Activated B cell treated with CpG ODN at 0.5 μM for 24 hours (primary cell): ENCODE measurements around the gene ADNP. TPM values are rescaled to one million over a fixed set of nuclear protein-coding genes. Genes with fewer than 3 reads are reported as not detected.

ENCODE experiments used
- ATAC-seq: fragments of 200-7000 bp; cut with Tn5 transposase; one replicate; pipeline ENCODE4 v1.10.0; 2021; ENCODE audit warnings: low read depth, mild to moderate bottlenecking, moderate library complexity
- CTCF ChIA-PET: fragments of 350-600 bp; sonication (Branson Sonifier 250); formaldehyde crosslinking; loops from one replicate; lab custom pipeline; 2021; ENCODE audit warnings: antibody characterized with exemption; lab: Charles Lee
- POLR2A ChIA-PET: fragments of 350-600 bp; sonication (Branson Sonifier 250); formaldehyde crosslinking; loops from one replicate; lab custom pipeline; 2021; ENCODE audit warnings: antibody characterized with exemption; lab: Charles Lee
- DNase-seq: peaks from one replicate; pipeline ENCODE4 v3.0.0; 2022
- H3K27ac Mint-ChIP-seq: one replicate; pipeline ENCODE4 v1.8.0; 2020; ENCODE audit warnings: mixed read lengths
- H3K27me3 Mint-ChIP-seq: one replicate; pipeline ENCODE4 v1.8.0; 2021; ENCODE audit warnings: mixed read lengths
- H3K36me3 Mint-ChIP-seq: one replicate; pipeline ENCODE4 v1.8.0; 2021; ENCODE audit warnings: low read depth, mixed read lengths
- H3K4me1 Mint-ChIP-seq: one replicate; pipeline ENCODE4 v1.8.0; 2021; ENCODE audit warnings: mixed read lengths
- H3K4me3 Mint-ChIP-seq: one replicate; pipeline ENCODE4 v1.8.0; 2020; ENCODE audit warnings: mild to moderate bottlenecking, mixed read lengths
- H3K9me3 Mint-ChIP-seq: one replicate; pipeline ENCODE4 v1.8.0; 2020; ENCODE audit warnings: mixed read lengths
- intact Hi-C: fragments of 100-400 bp; cut with micrococcal nuclease; formaldehyde crosslinking; loops from one replicate; pipeline ENCODE4 v1.15.1; 2024
- total RNA-seq: library from RNA; stranded (reverse); gene quantifications from 2 replicates; pipeline ENCODE4 v1.2.3, GENCODE V29; 2022
- TF ChIP-seq, protein P1 (sequence below): fragments of 200-600 bp; IDR thresholded peaks from one replicate; pipeline ENCODE4 v1.8.0; 2022; ENCODE audit warnings: antibody characterized with exemption, mild to moderate bottlenecking

The ADNP gene
- total RNA-seq, 1 donor from 2014 or later, result 99.3 TPM

DNA sequence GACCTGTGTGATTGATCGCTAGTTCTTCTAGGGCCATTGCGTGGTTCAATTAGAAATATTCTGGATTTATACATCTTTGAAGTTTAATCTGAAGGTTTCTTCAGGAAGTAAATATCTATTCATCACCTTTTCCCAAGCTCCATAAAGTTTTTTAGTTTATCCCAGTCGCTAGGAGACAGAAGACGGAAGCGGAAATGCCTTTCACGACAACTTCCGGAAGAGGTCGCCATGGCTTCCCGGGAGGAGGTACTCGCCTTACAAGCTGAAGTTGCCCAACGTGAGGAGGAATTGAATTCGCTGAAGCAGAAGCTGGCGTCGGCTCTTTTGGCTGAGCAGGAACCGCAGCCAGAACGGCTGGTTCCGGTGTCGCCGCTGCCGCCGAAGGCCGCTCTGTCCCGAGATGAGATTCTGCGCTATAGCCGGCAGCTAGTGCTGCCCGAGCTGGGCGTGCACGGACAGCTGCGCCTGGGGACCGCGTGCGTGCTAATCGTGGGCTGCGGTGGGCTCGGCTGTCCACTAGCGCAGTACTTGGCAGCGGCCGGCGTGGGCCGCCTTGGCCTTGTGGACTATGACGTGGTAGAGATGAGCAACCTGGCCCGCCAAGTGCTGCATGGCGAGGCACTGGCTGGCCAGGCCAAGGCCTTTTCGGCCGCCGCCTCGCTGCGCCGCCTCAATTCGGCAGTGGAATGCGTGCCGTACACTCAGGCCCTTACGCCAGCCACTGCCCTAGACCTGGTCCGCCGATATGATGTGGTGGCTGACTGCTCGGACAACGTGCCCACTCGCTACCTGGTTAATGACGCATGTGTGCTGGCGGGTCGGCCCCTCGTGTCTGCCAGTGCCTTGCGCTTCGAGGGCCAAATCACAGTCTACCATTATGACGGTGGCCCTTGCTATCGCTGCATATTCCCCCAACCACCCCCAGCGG lies 27.6 kb upstream of the ADNP start, which contains the start of gene MOCS3:
Gene MOCS3, plus strand, starts transcription at position 204 of the 928 bp plus-strand sequence. Its CDS starts 25 bp downstream, at position 229.
- H3K36me3 Mint-ChIP-seq, result peaks cover 43% of the 10 kb centered on the region
- DNase-seq (peak; percentile 61), ATAC-seq (peak; percentile 81)
- H3K27me3 Mint-ChIP-seq, result no peaks in the 10 kb centered on the region
- ChIA-PET CTCF (interaction anchor here (1.0 to 2.9 kb wide), 5 partner anchors 23 to 168 kb away, joined by 4 to 26 read pairs (median 12); partner anchors contain the start of genes ADNP and BCAS4), POLR2A (interaction anchor here (0.6 to 3.1 kb wide), 22 partner anchors 11 to 1044 kb away, joined by 3 to 126 read pairs (median 4); partner anchors contain the start of genes ADNP, BCAS4 and NFATC2)
- TF ChIP-seq, protein P1, sequence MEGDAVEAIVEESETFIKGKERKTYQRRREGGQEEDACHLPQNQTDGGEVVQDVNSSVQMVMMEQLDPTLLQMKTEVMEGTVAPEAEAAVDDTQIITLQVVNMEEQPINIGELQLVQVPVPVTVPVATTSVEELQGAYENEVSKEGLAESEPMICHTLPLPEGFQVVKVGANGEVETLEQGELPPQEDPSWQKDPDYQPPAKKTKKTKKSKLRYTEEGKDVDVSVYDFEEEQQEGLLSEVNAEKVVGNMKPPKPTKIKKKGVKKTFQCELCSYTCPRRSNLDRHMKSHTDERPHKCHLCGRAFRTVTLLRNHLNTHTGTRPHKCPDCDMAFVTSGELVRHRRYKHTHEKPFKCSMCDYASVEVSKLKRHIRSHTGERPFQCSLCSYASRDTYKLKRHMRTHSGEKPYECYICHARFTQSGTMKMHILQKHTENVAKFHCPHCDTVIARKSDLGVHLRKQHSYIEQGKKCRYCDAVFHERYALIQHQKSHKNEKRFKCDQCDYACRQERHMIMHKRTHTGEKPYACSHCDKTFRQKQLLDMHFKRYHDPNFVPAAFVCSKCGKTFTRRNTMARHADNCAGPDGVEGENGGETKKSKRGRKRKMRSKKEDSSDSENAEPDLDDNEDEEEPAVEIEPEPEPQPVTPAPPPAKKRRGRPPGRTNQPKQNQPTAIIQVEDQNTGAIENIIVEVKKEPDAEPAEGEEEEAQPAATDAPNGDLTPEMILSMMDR, result no peak
- H3K9me3 Mint-ChIP-seq, result no peaks in the 10 kb centered on the region
- H3K4me1 Mint-ChIP-seq, result peaks cover 49% of the 10 kb centered on the region
- peak within 1 kb of the TSS; percentile 96 for H3K4me3 Mint-ChIP-seq
- peak within 1 kb of the TSS; percentile 99 for H3K27ac Mint-ChIP-seq
- intact Hi-C loops, result loop anchor here (1.0 kb wide), 4 partner anchors 28 to 169 kb away; partner anchors contain the start of gene ADNP

DNA sequence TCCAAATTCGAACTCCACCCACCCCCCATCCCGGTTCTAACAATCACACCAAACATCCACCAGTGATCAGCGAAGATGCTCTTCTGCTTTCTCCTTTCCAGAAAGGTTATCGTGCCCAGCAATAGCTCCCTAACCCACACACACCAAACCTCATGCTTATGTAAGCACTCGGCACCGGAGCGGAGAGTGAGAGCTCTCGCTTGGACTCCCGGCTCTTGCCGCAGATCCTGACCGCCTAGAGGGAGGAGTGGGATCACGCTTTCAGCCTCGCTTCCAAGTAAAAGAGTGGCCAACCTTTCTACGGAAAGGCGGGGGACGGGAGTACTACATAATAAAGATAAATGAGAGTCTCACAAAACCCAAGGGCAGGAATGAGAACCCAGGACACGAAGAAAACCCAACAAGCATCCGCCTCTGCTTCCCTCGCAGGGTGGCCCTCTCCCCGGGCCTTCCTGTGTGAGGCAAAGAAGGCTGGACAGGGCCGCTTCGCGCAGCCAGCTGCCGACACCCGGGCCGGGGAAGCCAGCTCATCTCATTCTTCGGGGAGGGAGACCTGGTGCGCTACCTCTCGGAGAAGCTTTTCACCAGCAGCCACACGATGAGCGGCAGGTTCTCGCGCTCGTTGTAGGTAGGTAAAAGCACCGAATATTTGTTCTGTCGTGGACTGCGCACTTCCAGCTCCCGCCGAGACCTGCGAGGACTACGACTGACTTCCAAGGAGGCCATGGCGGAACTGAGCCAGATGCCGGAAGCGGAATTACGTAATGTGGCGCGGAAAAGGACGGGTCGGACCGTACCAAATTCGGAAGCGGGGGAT lies 26.8 kb upstream of the ADNP start, which contains the start of gene DPM1:
Gene DPM1, minus strand, starts transcription at position 735 of the 817 bp plus-strand sequence. Its CDS starts 9 bp downstream, at position 726.
- H3K9me3 Mint-ChIP-seq, result no peaks in the 10 kb centered on the region
- TF ChIP-seq, protein P1, result no peak
- peaks cover 51% of the 10 kb centered on the region for H3K36me3 Mint-ChIP-seq

DNA sequence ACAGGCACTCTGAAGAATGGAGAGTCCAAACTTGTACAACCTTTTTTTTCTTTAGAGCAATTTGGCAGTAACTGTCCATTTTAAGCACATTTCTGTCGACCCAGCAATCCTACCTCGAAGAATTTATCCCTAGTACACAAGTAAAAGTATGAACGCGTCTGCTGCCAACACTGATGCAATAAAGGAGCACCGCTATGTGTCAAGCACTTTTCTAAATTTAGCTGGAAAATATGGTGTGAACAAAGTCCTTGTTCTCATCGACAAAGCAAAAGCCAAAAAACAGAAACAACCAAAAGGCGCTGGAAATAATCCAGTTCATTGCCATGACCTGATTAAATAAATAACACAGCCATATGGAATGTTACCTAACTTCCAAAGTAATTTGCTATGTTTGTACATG lies 26.0 kb upstream of the ADNP start:
- H3K27ac Mint-ChIP-seq, result peak overlapping the region; percentile 99
- peak overlapping the region; percentile 96 for H3K4me3 Mint-ChIP-seq
- DNase-seq (no peak), ATAC-seq (no peak)
- intact Hi-C loops, result no loop called here
- no peaks in the 10 kb centered on the region for H3K9me3 Mint-ChIP-seq
- peaks cover 49% of the 10 kb centered on the region for H3K4me1 Mint-ChIP-seq
- TF ChIP-seq, protein P1, result no peak
- H3K36me3 Mint-ChIP-seq, result peaks cover 52% of the 10 kb centered on the region
- ChIA-PET CTCF (interaction anchor here (2.1 to 2.9 kb wide), 2 partner anchors 27 to 163 kb away, joined by 19 to 26 read pairs; partner anchors contain the start of genes ADNP and BCAS4), POLR2A (interaction anchor here (1.0 to 3.1 kb wide), 8 partner anchors 16 to 765 kb away, joined by 3 to 126 read pairs (median 6); partner anchors contain the start of genes ADNP and BCAS4)
- no peaks in the 10 kb centered on the region for H3K27me3 Mint-ChIP-seq

More for the DNA sequence above, 26.8 kb upstream of the ADNP start, which contains the start of gene DPM1:
- ATAC-seq (peak; percentile 84), DNase-seq (peak; percentile 76)
- Mint-ChIP-seq H3K4me1 (peaks cover 49% of the 10 kb centered on the region), H3K4me3 (peak within 1 kb of the TSS; percentile 96), H3K27ac (peak within 1 kb of the TSS; percentile 99), H3K27me3 (no peaks in the 10 kb centered on the region)
- ChIA-PET CTCF (interaction anchor here (1.0 to 2.9 kb wide), 5 partner anchors 23 to 167 kb away, joined by 4 to 26 read pairs (median 12); partner anchors contain the start of genes ADNP and BCAS4), POLR2A (interaction anchor here (0.6 to 3.1 kb wide), 24 partner anchors 10 to 1234 kb away, joined by 3 to 126 read pairs (median 4); partner anchors contain the start of genes ADNP, BCAS4, NFATC2 and ZFP64)
- intact Hi-C loops, result loop anchor here (1.0 kb wide), 4 partner anchors 27 to 168 kb away; partner anchors contain the start of gene ADNP

- peaks cover 30% of the 10 kb centered on the region for H3K4me1 Mint-ChIP-seq
- ATAC-seq (no peak), DNase-seq (no peak)
- H3K36me3 Mint-ChIP-seq, result peaks cover 73% of the 10 kb centered on the region
- no peak overlapping the region for H3K4me3 Mint-ChIP-seq
- no peaks in the 10 kb centered on the region for H3K27me3 Mint-ChIP-seq
- ChIA-PET CTCF (no interaction called here), POLR2A (no interaction called here)
- H3K27ac Mint-ChIP-seq, result no peak overlapping the region
- TF ChIP-seq, protein P1, result no peak
- H3K9me3 Mint-ChIP-seq, result no peaks in the 10 kb centered on the region
- intact Hi-C loops, result no loop called here
Measured at GRCh38 chr20:50953821-50954220, 22.6 kb upstream of the ADNP start.
